Esophagus muscularis mucosa (tissue), 4 donors: ENCODE results near the gene SPINK1. TPM values are rescaled to one million over a fixed set of nuclear protein-coding genes. Genes with fewer than 3 reads are reported as not detected.

Source experiments
- DNase-seq: peaks from one replicate; pipeline ENCODE4 v3.0.0-alpha.2; 2017; ENCODE audit errors: extremely low spot score
- H3K27ac ChIP-seq, 4 donors: fragments of 200-600 bp; sonication (generic); replicated peaks in 1 of 4; 1 replicate in 3 of 4; 2 replicates in 1 of 4; pipeline ENCODE4 v1.5.1; 2016 to 2019; ENCODE audit warnings: mild to moderate bottlenecking in 1 of 4
- H3K27me3 ChIP-seq, 4 donors: fragments of 200-600 bp; sonication (generic); one replicate each; pipeline versions ENCODE4 v1.5.1 to v1.6.0; 2016 to 2019
- H3K36me3 ChIP-seq, 4 donors: fragments of 200-600 bp; sonication (generic); one replicate each; pipeline ENCODE4 v1.5.1; 2016 to 2019
- H3K4me1 ChIP-seq, 4 donors: fragments of 200-600 bp; sonication (generic); one replicate each; pipeline ENCODE4 v1.5.1; 2016 to 2019
- H3K4me3 ChIP-seq, 4 donors: fragments of 200-600 bp; sonication (generic); 1 replicate in 2 of 4; 2 replicates in 2 of 4; pipeline ENCODE4 v1.5.1; 2016 to 2019; ENCODE audit warnings: mild to moderate bottlenecking in 4 of 4, moderate library complexity in 1 of 4
- H3K9me3 ChIP-seq, 4 donors: fragments of 200-600 bp; sonication (generic); 1 replicate in 3 of 4; 2 replicates in 1 of 4; pipeline ENCODE4 v1.5.1; 2016 to 2019
- CTCF ChIP-seq, 3 experiments: fragments of 200-600 bp in 2 of 3; fragments of 450-650 bp in 1 of 3; sonication (generic) in 2 of 3; IDR thresholded peaks; one replicate each; pipeline ENCODE4 v1.5.1; 2017 to 2019; ENCODE audit warnings: antibody characterized with exemption in 3 of 3, mild to moderate bottlenecking in 2 of 3, moderate library complexity in 1 of 3
- EP300 ChIP-seq: sonication (generic); formaldehyde crosslinking; IDR thresholded peaks from one replicate; pipeline ENCODE4 v1.6.1; 2017; ENCODE audit warnings: antibody characterized with exemption
- POLR2A ChIP-seq: fragments of 450-650 bp; IDR thresholded peaks from one replicate; pipeline ENCODE4 v1.6.1; 2017; ENCODE audit warnings: antibody characterized with exemption, moderate library complexity, mild to moderate bottlenecking, low read depth
- POLR2AphosphoS5 ChIP-seq, 2 donors: sonication (generic); formaldehyde crosslinking; IDR thresholded peaks; one replicate each; pipeline ENCODE4 v1.6.1; 2017; ENCODE audit warnings: antibody characterized with exemption in 2 of 2
- WGBS: methylation state at CpG from one replicate; pipeline ENCODE4 v1.1.5; 2018; 5-methylcytosine and 5-hydroxymethylcytosine counted together
- intact Hi-C: fragments of 100-400 bp; cut with DNase I; formaldehyde crosslinking; loops from one replicate; pipeline ENCODE4 v1.15.1; 2023
- total RNA-seq, 4 donors: library from RNA; depleted of rRNA; stranded (reverse); fragments of >200 nt; gene quantifications; one replicate each; pipeline versions ENCODE4 v1.1.0 to v1.2.1, GENCODE V29; 2016

SPINK1 gene
- total RNA-seq, 4 donors from 2014 or later = not detected

GRCh38 chr5:147854894-147855773, 23.7 kb upstream of the SPINK1 start:
- no peak for TF ChIP-seq POLR2A
- no peak for TF ChIP-seq EP300
- no peak for TF ChIP-seq CTCF (IDR thresholded peaks at IDR 0.05)
- no peak for TF ChIP-seq POLR2AphosphoS5 (IDR thresholded peaks at IDR 0.05)
- H3K4me1 ChIP-seq = no peaks in the 10 kb centered on the region
- no peak for DNase-seq
- intact Hi-C loops = loop anchor here (5.0 kb wide), 1 partner anchor 877 kb away; no protein-coding TSS in a partner anchor
- no peak overlapping the region for H3K27ac ChIP-seq
- H3K27me3 ChIP-seq = no peaks in the 10 kb centered on the region
- no peaks in the 10 kb centered on the region for H3K36me3 ChIP-seq
- H3K9me3 ChIP-seq = no peaks in the 10 kb centered on the region
- 71% methylated on average over 11 of the region's 11 CpGs for WGBS
- H3K4me3 ChIP-seq = no peak overlapping the region

DNA sequence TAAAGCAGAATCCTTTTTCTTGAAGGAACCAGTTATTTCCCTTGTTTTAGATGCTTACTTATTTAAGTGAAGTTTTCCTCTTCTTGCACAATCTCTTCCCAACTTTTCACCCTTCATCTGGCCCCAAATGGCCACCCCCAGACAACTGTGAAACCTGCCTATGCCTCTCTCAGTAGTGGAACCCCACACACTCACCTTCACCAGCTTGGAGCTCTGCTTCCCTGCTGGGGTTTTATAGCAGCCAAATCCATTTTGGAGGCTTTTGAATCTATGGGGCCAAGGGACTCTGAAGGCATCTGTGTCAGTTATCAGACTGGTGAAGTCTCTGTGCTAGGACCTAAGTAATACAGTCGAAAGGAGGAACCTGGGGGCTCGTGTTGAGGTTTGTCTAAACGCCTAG, 22.9 kb upstream of the SPINK1 start:
- no peaks in the 10 kb centered on the region for H3K9me3 ChIP-seq
- WGBS = 75% methylated on average over 3 of the region's 3 CpGs
- H3K27me3 ChIP-seq = no peaks in the 10 kb centered on the region
- H3K4me1 ChIP-seq = no peaks in the 10 kb centered on the region
- H3K27ac ChIP-seq = no peak overlapping the region
- intact Hi-C loops = no loop called here
- DNase-seq = no peak
- H3K36me3 ChIP-seq = no peaks in the 10 kb centered on the region
- H3K4me3 ChIP-seq = no peak overlapping the region
- no peak for TF ChIP-seq CTCF (IDR thresholded peaks at IDR 0.05)

DNA sequence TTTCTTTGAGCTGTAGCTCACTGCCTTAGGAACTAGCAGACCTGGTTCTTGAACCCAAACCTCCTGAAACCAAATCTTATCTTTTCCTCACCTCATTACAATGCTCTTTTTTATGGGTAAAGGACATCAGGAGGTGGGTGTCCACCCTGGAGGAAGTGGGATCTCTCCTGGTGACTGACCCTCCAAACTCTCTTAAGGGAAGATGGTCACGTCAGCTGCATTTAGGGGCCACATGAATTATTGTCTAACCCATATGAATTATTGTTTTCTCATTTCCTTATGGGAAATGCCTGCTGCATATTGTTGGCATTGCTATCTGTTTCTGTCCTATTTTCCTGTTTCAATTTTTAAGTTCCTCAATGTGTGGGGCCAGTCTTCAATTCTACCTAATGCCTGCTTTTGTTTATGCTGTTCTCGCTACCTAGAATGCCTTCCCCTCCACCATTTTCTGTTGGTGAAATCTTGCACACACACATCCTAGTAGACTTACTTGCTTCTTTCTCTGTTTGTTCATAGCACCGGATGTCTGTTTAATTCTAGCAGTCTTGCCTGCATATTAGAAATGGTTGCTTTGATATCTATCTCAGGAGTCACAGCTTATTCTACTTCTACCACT, 22.0 kb upstream of the SPINK1 start:
- intact Hi-C loops = no loop called here

DNA sequence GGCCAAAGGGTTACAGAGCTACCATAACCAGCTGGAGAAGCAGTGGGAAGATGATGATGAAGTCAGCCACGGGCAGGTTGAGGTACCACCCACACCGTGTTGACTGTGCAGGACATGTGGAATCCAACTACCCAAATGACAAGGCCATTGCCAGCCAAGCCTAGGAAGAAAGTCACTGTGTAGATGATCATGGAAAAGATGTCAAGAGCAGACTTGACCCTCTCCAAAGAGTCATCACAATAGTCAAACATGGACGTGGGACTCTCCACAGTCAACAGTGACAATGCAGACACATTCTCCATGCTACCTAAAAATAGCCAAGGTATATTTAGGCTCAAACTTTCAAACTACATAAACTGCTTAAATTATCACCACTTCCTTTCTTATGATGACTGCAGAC, 20.9 kb upstream of the SPINK1 start:
- WGBS = 52% methylated on average over 3 of the region's 3 CpGs
- TF ChIP-seq CTCF (IDR thresholded peaks at IDR 0.05) (no peak), POLR2AphosphoS5 (IDR thresholded peaks at IDR 0.05) (no peak), POLR2A (no peak), EP300 (no peak)
- H3K27ac ChIP-seq = no peak overlapping the region
- DNase-seq = no peak
- no peak overlapping the region for H3K4me3 ChIP-seq
- H3K27me3 ChIP-seq = no peaks in the 10 kb centered on the region
- H3K36me3 ChIP-seq = no peaks in the 10 kb centered on the region
- intact Hi-C loops = no loop called here
- H3K9me3 ChIP-seq = no peaks in the 10 kb centered on the region
- H3K4me1 ChIP-seq = no peaks in the 10 kb centered on the region

More for the DNA sequence above, 22.0 kb upstream of the SPINK1 start:
- Histone ChIP-seq H3K36me3 (no peaks in the 10 kb centered on the region), H3K4me3 (no peak overlapping the region), H3K4me1 (no peaks in the 10 kb centered on the region), H3K27me3 (no peaks in the 10 kb centered on the region), H3K27ac (no peak overlapping the region), H3K9me3 (no peaks in the 10 kb centered on the region)
- no peak for TF ChIP-seq POLR2AphosphoS5 (IDR thresholded peaks at IDR 0.05)
- no peak for TF ChIP-seq EP300
- TF ChIP-seq CTCF (IDR thresholded peaks at IDR 0.05) = no peak
- TF ChIP-seq POLR2A = no peak
- 60% methylated on average over 3 of the region's 3 CpGs for WGBS
- no peak for DNase-seq
